GM10248 (cell line): ENCODE data around the gene NECTIN3.

Experiments
- CTCF ChIA-PET: fragments of 300-600 bp; sonication (Branson Sonifier 250); formaldehyde crosslinking; extraction: SDS; loops from one replicate; lab custom pipeline; 2021; ENCODE audit warnings: antibody characterized with exemption; lab: Yijun Ruan, JAX
- POLR2A ChIA-PET: fragments of 350-650 bp; sonication (Branson Sonifier 250); formaldehyde crosslinking; extraction: SDS; loops from one replicate; lab custom pipeline; 2020; ENCODE audit warnings: antibody characterized with exemption; lab: Yijun Ruan, JAX
- DNase-seq: peaks from one replicate; pipeline ENCODE4 v3.0.0; 2012; ENCODE audit errors: extremely low spot score
- TF ChIP-seq, protein P1 (sequence below): IDR thresholded peaks from 2 replicates; pipeline ENCODE4 v1.5.1; 2012; ENCODE audit warnings: mild to moderate bottlenecking, low read depth; ENCODE audit errors: extremely low read depth, missing control alignments, control extremely low read depth

Gene NECTIN3

DNA sequence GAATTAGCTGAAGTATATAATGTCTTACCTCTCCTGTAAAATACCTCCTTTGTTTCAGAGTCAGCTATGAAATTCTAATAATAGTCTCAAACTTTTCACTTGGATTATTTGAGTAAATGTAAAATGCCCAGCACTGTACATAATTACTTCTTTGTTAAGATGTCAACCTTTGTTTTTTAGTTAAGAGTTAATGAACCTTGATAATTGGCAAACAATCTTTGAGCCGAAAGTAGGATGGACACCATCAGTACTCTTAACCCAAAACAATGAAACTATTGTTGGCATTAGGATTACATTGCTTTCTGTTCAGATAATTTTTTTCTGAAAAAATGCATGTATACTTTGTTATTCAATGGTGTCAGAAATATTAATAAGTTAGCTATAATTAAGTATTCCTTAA, 3.0 kb upstream of the NECTIN3 start:
- ChIA-PET POLR2A (no interaction called here), CTCF (interaction anchor here (1.8 to 4.2 kb wide), 2 partner anchors 10 to 12 kb away, joined by 5 to 26 read pairs; no protein-coding TSS in a partner anchor)
- TF ChIP-seq, protein P1, sequence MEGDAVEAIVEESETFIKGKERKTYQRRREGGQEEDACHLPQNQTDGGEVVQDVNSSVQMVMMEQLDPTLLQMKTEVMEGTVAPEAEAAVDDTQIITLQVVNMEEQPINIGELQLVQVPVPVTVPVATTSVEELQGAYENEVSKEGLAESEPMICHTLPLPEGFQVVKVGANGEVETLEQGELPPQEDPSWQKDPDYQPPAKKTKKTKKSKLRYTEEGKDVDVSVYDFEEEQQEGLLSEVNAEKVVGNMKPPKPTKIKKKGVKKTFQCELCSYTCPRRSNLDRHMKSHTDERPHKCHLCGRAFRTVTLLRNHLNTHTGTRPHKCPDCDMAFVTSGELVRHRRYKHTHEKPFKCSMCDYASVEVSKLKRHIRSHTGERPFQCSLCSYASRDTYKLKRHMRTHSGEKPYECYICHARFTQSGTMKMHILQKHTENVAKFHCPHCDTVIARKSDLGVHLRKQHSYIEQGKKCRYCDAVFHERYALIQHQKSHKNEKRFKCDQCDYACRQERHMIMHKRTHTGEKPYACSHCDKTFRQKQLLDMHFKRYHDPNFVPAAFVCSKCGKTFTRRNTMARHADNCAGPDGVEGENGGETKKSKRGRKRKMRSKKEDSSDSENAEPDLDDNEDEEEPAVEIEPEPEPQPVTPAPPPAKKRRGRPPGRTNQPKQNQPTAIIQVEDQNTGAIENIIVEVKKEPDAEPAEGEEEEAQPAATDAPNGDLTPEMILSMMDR = no peak
- no peak for DNase-seq

DNA sequence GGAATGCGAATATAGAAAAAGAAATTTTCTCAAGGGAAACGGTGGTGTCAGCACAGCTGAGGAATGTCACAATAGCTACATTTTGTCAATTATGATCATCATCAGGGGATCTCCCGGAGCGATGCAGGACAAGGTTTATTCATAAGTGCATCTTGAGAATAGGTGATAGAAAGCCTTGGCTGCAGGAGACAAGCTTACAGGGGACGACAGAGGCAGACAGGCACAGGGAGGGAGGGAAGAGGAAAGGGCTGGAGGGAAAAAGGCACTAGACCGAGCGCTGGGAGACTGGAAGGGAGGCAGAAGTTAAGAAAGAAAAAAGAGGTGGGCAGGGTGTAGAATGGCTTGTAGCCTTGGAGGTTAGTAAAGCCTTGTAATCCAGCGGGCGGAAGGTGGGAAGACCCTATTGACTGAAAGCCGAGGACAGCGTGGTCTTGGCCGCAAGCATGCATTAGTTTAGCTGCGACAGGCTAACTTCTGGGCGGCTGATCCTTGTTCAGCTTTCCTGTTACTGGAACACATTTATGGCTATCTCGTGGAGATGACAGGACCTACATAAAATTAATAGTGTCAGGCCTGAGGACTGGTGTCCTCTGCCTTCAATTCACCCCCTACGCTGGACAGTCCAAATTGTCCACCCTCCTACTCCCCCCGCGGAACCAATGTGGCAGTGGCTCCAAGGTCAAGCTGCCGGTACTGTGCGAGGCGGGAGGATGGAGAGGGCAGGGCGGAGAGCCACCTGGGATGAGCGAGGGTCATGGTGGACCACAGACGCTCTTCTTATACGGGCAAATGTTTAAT, 1.4 kb upstream of the NECTIN3 start:
- TF ChIP-seq, protein P1 = no peak
- DNase-seq = no peak
- POLR2A ChIA-PET = no interaction called here
- CTCF ChIA-PET = interaction anchor here (4.2 kb wide), 1 partner anchor 10 kb away, joined by 26 read pairs; no protein-coding TSS in a partner anchor

DNA sequence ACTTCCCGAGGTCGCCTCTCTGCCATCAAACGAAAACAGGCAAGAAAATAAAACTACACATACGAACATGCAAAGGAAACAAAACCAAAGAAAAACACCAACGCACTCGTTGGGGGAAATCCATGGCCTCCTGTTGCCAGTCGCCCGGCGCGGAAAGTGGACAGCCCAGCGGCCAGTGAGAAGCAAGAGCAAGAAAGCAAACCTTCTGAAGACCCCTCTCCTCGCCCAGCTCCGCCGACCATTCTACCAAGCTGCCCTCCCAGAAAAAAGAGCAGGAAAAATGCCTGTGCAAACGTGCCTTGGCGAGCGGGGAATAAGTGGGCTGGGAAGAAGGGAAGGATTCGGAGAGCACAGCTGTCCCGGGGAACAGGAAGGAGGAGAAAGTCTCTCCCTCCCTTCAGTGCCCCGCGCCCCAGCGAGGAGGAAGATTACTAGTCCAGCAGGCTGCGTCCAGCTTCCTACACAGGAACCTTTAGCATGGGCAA, 802 bp upstream of the NECTIN3 start:
- ChIA-PET POLR2A (no interaction called here), CTCF (interaction anchor here (4.2 kb wide), 1 partner anchor 10 kb away, joined by 26 read pairs; no protein-coding TSS in a partner anchor)
- TF ChIP-seq, protein P1 = no peak
- peak; percentile 8 for DNase-seq

DNA sequence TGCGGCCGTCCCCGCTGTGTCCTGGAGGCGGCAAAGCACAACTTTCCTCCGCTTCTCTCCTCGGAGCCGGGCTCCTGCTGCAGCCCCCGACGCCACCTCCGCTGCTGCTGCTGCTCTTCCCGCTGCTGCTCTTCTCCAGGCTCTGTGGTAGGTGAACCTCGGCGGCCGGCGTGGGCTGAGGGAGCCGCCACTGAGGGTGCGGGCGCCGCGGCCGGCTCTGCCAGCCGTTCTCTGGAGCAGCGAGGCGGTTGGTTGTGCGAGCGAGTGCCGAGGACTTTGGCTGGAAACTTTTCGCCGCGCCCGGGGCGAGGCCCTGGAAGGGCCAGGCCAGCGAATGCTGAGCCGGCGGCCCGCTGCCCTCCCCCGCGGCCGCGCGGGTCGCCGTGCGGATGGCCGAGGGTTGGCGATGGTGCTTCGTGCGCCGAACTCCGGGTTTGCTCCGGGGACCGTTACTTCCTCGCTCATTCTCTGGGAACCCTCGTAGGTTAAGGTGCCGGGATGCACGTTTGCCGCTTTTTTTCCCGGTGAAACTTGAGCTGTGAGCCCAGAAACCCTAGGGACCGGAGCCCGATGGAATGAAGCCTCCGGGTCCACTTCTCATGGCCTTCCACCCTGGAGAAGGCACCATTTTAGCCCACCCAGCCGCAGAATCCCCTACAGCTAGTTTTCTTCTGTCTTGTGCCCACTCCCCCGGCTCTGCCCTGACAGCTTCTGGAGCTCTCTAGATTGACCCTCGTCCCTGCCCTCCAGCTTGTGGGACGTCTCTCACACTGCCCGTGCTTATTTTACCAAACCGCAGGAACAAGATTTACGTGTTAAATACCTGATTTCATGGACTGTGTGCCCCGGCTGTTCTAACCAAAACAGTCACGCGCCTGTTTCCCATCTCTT, 660 bp downstream of the NECTIN3 start:
- CTCF ChIA-PET = interaction anchor here (1.2 kb wide), 1 partner anchor 16 kb away, joined by 3 read pairs; no protein-coding TSS in a partner anchor

DNA sequence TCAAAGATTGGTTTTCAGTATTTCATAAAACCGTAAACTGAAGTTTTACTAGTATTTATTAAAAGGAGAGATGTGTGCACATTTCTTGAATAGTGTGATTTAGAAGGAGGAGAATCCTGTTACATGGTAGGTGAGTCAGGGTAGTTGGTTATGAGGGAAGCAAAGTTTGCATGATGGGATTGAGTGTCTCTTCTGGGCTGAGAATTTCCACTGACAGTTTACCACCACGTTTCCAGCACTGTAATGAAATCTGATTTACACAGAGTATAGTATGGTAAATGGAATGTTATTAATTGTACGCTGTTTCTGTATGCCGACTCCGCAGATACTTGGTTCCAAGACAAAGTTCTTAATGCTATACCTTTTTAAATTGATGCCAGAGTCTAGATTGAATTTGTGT, 1.6 kb downstream of the NECTIN3 start:
- CTCF ChIA-PET = interaction anchor here (0.8 to 1.2 kb wide), 2 partner anchors 9 to 17 kb away, joined by 3 read pairs; no protein-coding TSS in a partner anchor
- POLR2A ChIA-PET = no interaction called here
- no peak for DNase-seq
- TF ChIP-seq, protein P1 = no peak

More for the DNA sequence above, 660 bp downstream of the NECTIN3 start:
- POLR2A ChIA-PET = no interaction called here
- DNase-seq = no peak
- TF ChIP-seq, protein P1 = no peak

DNA sequence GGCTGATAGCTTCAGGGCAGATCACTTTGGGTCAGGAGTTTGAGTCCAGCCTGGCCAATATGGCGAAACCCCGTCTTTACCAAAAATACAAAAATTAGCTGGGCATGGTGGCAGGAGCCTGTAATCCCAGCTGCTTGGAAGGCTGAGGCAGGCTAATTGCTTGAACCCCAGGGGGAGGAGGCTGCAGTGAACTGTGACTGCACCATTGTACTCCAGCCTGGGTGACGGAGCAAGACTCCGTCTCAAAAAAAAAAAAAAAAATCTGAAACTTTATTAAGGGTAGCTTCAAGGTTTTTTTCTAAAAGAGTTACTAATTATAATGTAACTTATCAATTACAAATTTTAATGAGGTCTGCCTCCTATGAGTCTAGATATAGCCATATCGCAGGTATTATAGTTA, 5.1 kb downstream of the NECTIN3 start:
- CTCF ChIA-PET = no interaction called here
- TF ChIP-seq, protein P1 = no peak
- no peak for DNase-seq

More for the DNA sequence above, 5.1 kb downstream of the NECTIN3 start:
- POLR2A ChIA-PET = no interaction called here
